Activated T-cell treated with anti-CD3 and anti-CD28 coated beads, Interleukin-2, amount 50 U/mL, for 48 hours (primary cell): ENCODE data around the gene NPIPB4.
"Not testable (repeated sequence)": the region's sequence is repeated elsewhere in the genome, so short reads cannot be mapped to it uniquely, and the experiment has no call there.

Experiments used
- DNase-seq, 2 experiments: peaks; one replicate each; pipeline ENCODE4 v3.0.0-alpha.2; 2020

The NPIPB4 gene

GRCh38 chr16:21857656-21858055 lies at the start of gene NPIPB4:
Gene NPIPB4, minus strand, starts transcription at chr16:21857756. Its CDS starts 378 bp downstream, at chr16:21857378.
- not testable (repeated sequence) for DNase-seq

DNA sequence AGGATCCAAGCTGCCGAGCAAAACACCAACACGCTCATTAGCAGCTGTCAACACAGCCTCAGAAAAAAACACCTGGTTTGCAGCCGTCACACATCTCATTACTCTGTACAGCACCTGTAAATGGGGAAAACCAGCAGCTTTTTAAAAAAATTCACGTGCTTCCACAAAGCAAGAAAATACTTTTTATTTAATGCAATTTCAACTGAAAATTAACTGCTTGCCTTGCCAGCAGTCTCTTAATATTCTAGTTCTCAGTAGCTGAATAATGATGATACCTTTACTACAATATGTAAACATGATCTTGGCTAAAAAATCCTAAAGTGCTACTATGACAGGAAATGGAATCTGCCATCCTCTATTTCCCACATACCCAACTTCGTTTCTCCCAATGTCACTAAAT lies 41.4 kb upstream of the NPIPB4 start:
- DNase-seq: not testable (repeated sequence)

DNA sequence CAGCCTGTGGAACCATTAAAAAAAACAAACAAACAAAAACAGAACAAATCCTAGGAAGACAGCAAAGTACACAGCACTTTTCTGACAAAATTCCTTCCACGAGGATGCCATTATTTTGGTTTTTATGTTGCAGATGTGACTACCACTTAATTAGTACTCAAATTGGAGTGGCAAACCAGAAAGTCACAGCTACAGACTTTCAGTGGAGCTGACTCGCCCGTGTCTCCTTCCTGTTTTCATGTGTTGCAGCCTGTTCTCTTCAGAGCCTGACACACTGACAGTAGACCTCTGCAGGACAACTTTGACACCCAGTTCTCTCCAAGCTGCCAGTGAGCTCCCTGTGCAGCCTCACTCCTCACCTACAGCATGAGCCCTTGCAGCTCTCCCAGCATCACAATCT lies 24.4 kb upstream of the NPIPB4 start:
- DNase-seq: peak; percentile 25 to 37

DNA sequence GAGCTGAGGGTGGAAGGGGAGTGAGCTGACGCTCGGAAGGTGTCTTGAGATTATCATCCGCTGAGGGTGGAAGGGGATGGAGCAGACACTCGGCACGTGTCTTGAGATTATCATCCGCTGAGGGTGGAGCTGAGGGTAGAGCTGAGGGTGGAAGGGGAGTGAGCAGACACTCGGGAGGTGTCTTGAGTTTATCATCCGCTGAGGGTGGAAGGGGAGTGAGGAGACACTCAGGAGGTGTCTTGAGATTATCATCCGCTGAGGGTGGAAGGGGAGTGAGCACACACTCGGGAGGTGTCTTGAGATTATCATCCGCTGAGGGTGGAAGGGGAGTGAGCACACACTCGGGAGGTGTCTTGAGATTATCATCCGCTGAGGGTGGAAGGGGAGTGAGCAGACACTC lies 20.4 kb downstream of the NPIPB4 start:
- DNase-seq: not testable (repeated sequence)

DNA sequence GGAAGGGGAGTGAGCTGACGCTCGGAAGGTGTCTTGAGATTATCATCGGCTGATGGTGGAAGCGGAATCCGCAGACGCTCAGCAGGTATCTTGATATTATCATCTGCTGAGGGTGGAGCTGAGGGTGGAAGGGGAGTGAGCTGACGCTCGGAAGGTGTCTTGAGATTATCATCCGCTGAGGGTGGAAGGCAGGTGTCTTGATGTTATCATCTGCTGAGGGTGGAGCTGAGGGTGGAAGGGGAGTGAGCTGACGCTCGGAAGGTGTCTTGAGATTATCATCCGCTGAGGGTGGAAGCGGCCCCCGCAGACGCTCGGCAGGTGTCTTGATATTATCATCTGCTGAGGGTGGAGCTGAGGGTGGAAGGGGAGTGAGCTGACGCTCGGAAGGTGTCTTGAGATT lies 21.2 kb downstream of the NPIPB4 start:
- not testable (repeated sequence) for DNase-seq

GRCh38 chr16:21835747-21836146 lies 21.8 kb downstream of the NPIPB4 start:
- DNase-seq: not testable (repeated sequence)

- not testable (repeated sequence) for DNase-seq
Observed at GRCh38 chr16:21834211-21834610, 23.3 kb downstream of the NPIPB4 start.

DNA sequence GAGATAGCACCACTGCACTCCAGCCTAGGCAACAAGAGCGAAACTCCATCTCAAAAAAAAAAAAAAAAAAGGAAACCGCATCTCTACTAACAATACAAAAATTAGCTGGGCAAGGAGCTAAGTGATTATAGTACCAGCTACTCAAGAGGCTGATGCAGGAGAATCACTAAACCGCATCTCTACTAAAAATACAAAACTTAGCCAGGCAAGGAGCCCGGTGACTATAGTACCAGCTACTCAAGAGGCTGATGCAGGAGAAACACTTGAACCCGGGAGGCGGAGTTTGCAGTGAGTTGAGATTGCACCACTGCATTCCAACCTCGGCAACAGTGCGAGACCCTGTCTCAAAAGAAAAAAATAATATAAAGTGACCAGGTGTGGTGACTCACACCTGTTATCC lies 27.6 kb downstream of the NPIPB4 start:
- DNase-seq: not testable (repeated sequence)

GRCh38 chr16:21826067-21826706 lies 31.4 kb downstream of the NPIPB4 start:
- DNase-seq: not testable (repeated sequence)

GRCh38 chr16:21825526-21825925 lies 32.0 kb downstream of the NPIPB4 start:
- DNase-seq: not testable (repeated sequence)

DNA sequence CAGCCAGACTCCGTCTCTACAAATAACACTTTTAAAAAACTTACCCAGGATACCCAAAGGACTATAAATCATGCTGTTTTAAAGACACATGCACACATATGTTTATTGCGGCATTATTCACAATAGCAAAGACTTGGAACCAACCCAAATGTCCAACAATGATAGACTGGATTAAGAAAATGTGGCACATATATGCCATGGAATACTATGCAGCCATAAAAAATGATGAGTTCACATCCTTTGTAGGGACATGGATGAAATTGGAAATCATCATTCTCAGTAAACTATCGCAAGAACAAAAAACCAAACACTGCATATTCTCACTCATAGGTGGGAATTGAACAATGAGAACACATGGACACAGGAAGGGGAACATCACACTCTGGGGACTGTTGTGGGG lies 34.3 kb downstream of the NPIPB4 start:
- DNase-seq: not testable (repeated sequence)

- not testable (repeated sequence) for DNase-seq
Observed at GRCh38 chr16:21820908-21821465, 36.6 kb downstream of the NPIPB4 start.

DNA sequence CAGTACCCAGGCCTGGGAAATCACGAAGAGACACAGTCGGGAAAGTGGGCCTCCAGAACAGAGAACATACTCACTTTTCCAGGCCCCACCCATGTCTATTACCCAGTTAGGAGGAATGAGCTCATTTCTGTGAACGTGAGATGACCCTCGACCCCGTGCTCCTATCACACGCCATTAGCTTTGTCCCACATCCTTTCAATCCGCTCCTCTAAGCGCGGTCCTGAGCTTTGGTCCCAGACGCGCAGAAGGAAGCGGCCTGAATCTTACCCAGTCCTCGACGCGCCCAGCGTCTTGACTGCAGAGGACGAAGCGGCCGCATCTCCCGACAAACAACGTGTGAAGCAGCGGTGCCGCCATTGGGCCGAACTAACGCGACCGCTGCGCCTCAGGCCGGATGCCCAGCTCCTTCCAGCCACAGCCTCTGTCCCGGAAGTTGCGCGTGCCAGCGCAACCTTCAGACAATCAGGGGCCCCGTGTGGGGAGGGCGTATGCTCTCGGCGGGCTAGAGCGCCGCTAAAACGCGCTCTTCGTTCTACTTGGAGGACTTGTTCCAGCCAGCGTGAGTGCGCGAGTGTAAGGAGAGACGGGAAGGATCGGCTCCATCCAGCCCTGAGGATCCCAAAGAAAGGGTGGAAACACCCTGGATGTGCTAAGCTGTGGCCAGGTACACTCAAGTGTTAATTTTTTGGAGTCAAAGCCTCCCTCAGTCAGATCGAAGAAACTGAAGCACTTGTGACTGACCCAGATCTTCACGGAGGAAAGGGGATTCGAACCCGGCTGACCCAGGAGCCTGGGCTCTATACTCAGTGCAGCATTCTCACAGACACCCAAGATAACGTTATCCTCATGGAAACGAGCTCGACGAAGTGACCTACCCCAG lies 37.3 kb downstream of the NPIPB4 start:
- peak; percentile 82 to 83 for DNase-seq

DNA sequence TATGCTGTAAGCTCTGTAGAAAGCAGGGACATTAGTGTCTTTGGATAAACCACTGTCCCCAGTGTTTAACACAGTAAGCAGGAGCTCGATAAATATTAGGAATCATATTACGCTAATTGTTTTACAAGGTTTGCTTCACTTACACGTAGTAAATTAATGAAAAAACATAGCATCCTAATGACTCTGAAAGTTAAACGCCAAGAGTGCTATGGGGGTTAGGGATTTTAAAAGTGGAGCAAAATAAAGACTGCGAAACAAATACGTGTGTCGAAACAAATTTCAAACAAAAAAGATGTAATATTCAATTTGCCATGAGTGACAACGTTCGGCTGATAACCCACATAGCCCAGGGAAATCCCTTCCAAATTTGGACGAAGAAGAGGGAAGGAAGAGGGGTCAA lies 37.9 kb downstream of the NPIPB4 start:
- DNase-seq: not testable (repeated sequence)

DNA sequence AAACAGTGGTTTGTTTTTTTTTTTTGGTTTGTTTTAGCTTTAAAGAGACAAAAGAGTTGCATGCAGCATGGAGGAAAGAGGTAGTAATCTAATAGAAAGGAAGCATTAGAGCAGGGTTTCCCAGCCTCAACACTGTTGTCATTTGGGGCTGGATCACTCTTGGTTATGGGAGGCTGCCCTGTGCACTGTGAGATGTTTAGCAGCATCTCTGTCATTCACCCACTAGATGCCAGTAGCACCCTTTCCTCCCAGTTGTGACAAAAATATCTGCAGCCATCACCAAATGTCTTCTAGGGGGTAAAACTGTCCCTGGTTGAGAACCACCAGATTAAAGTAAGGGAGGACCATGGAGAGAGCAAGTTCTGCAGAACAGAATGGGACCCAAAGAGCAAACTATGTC lies 40.5 kb downstream of the NPIPB4 start:
- not testable (repeated sequence) for DNase-seq

GRCh38 chr16:21815694-21816093 lies 41.9 kb downstream of the NPIPB4 start:
- not testable (repeated sequence) for DNase-seq

- not testable (repeated sequence) for DNase-seq
Observed at GRCh38 chr16:21802375-21802663, 55.2 kb downstream of the NPIPB4 start.

GRCh38 chr16:21801538-21802374 lies 55.8 kb downstream of the NPIPB4 start:
- peak in 1 of 2 experiments; percentile 34 for DNase-seq

GRCh38 chr16:21798601-21799000 lies 59.0 kb downstream of the NPIPB4 start:
- not testable (repeated sequence) for DNase-seq

DNA sequence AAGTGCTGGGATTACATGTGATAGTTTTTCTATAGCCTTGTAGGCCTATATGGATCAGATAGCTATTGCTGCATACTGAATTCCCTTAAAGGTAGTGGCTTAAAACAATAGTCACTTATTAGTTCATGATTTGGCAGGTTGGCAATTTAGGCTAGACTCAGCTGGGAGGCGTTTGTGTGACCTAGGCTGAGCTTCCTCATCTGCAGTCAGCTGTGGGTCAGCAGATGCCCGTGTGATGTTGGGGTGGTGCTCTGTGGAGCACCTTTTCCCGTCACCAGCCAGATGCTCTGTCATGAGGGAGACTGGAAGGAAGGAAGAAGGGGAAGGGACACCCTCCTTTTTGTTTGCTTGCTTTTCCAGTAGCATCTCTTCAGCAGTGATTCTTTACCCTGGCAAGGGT lies 64.2 kb downstream of the NPIPB4 start:
- DNase-seq: not testable (repeated sequence)

DNA sequence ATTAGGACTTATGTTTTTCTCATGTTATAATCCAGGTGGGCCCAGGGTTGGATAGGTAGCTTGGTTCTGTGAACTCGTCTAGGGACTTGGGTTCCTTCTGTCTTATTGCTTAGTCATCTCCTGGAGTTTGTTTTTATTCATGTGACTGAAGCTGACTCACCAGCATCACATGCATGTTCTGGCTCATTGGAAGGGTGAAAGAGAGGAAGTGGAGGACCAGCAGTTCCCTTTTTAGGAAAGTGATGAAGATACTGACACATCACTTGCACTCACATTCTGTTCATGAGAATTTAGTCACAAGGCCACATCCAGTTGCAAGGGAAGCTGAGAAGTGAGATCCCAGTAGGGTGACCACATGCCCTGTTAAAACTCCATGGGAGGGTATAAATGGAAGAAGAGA lies 67.0 kb downstream of the NPIPB4 start:
- not testable (repeated sequence) for DNase-seq
